Central memory CD8-positive, alpha-beta T cell (primary cell): ENCODE measurements around the gene NHLRC4.

Experiments
- ATAC-seq: fragments of 150-1000 bp; cut with Tn5 transposase; replicated peaks from 2 replicates; pipeline ENCODE4 v1.10.0; 2022; ENCODE audit warnings: mild to moderate bottlenecking, moderate FRiP score, moderate number of reproducible peaks; ENCODE audit not compliant: poor library complexity, severe bottlenecking; ENCODE audit errors: extremely low read depth
- DNase-seq, 2 donors: peaks; one replicate each; pipeline ENCODE4 v3.0.0; 2021; ENCODE audit warnings: low spot score in 2 of 2
- H3K27ac Mint-ChIP-seq: one replicate; pipeline ENCODE4 v1.8.0; 2022; ENCODE audit warnings: low read depth, mild to moderate bottlenecking, moderate library complexity, mixed read lengths
- H3K27me3 Mint-ChIP-seq: one replicate; pipeline ENCODE4 v1.8.0; 2022; ENCODE audit warnings: mixed read lengths
- H3K36me3 Mint-ChIP-seq: one replicate; pipeline ENCODE4 v1.8.0; 2022; ENCODE audit warnings: mild to moderate bottlenecking, moderate library complexity, mixed read lengths; ENCODE audit not compliant: insufficient read depth
- H3K4me1 Mint-ChIP-seq: one replicate; pipeline ENCODE4 v1.8.0; 2022; ENCODE audit warnings: mixed read lengths
- H3K4me3 Mint-ChIP-seq: one replicate; pipeline ENCODE4 v1.8.0; 2022; ENCODE audit warnings: mild to moderate bottlenecking, moderate library complexity, mixed read lengths
- H3K9me3 Mint-ChIP-seq: one replicate; pipeline ENCODE4 v1.8.0; 2022; ENCODE audit warnings: mixed read lengths

NHLRC4 gene

GRCh38 chr16:580946-581498 is 14.2 kb downstream of the NHLRC4 start:
- no peak for ATAC-seq
- DNase-seq = no peak
- Mint-ChIP-seq H3K4me3 (no peak overlapping the region), H3K36me3 (no peaks in the 10 kb centered on the region), H3K27ac (no peak overlapping the region), H3K4me1 (no peaks in the 10 kb centered on the region), H3K9me3 (no peaks in the 10 kb centered on the region), H3K27me3 (no peaks in the 10 kb centered on the region)

DNA sequence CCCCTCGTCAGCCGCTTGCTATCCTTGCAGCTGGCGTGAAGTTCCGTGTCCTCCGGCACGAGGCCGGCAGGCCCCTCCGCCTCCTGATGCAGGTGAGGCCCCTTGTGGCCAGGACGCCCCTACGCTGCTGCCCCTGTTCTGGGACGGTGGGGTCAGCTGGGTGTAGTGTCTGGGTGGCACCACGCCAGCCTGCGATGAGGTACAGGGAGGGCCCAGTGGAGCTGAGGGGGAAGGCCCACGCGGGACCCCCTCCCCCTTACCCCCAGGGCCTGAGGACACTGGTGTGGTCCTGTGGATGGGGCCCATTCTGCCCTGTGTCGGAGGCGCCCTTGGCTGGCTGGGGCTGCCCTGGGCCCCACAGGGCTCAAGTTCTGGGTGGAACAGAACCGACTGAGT is 15.4 kb downstream of the NHLRC4 start:
- H3K4me3 Mint-ChIP-seq = no peak overlapping the region
- H3K36me3 Mint-ChIP-seq = no peaks in the 10 kb centered on the region
- no peaks in the 10 kb centered on the region for H3K4me1 Mint-ChIP-seq
- no peak for DNase-seq
- H3K27ac Mint-ChIP-seq = no peak overlapping the region
- H3K27me3 Mint-ChIP-seq = no peaks in the 10 kb centered on the region
- no peak for ATAC-seq
- H3K9me3 Mint-ChIP-seq = no peaks in the 10 kb centered on the region

DNA sequence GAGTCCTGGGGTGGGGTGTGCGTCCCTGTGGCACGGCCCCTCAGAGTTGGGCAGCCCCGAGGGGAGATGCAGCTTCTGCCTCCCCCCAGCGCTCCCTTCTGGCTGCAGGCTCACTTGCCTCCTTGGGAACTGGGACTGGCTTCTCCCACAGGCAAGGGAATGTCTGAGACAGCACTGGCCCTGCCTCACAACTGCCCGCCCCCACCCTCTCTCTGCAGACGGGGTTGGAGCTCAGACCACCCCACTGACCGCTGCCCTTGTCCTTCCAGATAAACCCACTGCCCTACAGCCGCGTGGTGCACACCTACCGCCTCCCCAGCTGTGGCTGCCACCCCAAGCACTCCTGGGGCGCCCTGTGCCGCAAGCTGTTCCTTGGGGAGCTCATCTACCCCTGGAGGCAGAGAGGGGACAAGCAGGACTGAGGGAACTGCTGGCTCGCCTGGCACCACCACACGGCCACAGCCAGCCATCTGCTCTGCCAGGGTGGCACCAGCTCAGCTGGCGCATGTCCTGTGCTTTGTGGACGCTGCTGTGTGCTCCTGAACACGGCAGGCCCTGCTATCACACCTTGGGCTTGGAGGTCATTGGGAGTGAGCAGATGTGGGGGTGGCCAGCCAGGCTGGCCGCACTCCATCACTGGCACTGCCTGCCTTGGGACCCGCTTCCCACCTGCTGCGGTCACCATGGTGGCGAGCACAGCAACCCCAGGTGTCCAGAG is 16.0 kb downstream of the NHLRC4 start:
- no peak overlapping the region for H3K4me3 Mint-ChIP-seq
- no peak for ATAC-seq
- no peaks in the 10 kb centered on the region for H3K27me3 Mint-ChIP-seq
- H3K9me3 Mint-ChIP-seq = no peaks in the 10 kb centered on the region
- H3K4me1 Mint-ChIP-seq = no peaks in the 10 kb centered on the region
- H3K27ac Mint-ChIP-seq = no peak overlapping the region
- peaks cover 2% of the 10 kb centered on the region for H3K36me3 Mint-ChIP-seq
- DNase-seq = no peak

GRCh38 chr16:583470-583814 is 16.6 kb downstream of the NHLRC4 start:
- H3K4me3 Mint-ChIP-seq = no peak overlapping the region

GRCh38 chr16:583815-584591 is 17.2 kb downstream of the NHLRC4 start:
- H3K4me3 Mint-ChIP-seq = no peak overlapping the region
- ATAC-seq (no peak), DNase-seq (no peak)
- H3K36me3 Mint-ChIP-seq = peaks cover 9% of the 10 kb centered on the region
- no peaks in the 10 kb centered on the region for H3K27me3 Mint-ChIP-seq
- H3K27ac Mint-ChIP-seq = no peak overlapping the region
- peaks cover 7% of the 10 kb centered on the region for H3K4me1 Mint-ChIP-seq
- no peaks in the 10 kb centered on the region for H3K9me3 Mint-ChIP-seq

More at GRCh38 chr16:583470-583814, 16.6 kb downstream of the NHLRC4 start:
- Mint-ChIP-seq H3K27me3 (no peaks in the 10 kb centered on the region), H3K36me3 (peaks cover 6% of the 10 kb centered on the region), H3K27ac (no peak overlapping the region), H3K9me3 (no peaks in the 10 kb centered on the region), H3K4me1 (peaks cover 5% of the 10 kb centered on the region)
- ATAC-seq (no peak), DNase-seq (no peak)

DNA sequence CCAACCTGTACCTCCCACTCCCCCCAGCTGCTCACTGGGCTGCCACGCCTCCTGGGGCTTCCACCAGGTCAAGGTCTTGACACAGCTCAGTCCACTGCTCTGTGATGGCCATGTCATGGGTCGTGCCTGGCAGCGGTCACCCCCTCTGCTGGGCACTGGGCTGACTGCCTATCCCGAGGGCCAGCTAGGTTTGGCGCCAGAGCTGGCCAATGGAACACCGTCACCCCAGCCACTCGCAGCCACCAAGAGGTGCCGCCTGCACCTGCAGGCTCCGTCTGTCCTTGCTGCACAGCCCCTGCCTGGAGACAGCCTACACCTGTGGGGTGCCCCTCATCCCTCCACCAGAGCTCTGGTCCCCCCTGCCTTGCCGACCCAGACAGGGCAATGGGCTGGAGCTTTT is 18.5 kb downstream of the NHLRC4 start:
- no peak overlapping the region for H3K4me3 Mint-ChIP-seq
- H3K9me3 Mint-ChIP-seq = no peaks in the 10 kb centered on the region
- H3K36me3 Mint-ChIP-seq = peaks cover 16% of the 10 kb centered on the region
- peaks cover 7% of the 10 kb centered on the region for H3K4me1 Mint-ChIP-seq
- H3K27me3 Mint-ChIP-seq = no peaks in the 10 kb centered on the region
- ATAC-seq = no peak
- H3K27ac Mint-ChIP-seq = no peak overlapping the region
- DNase-seq = no peak

- ATAC-seq = no peak
- Mint-ChIP-seq H3K27ac (no peak overlapping the region), H3K27me3 (no peaks in the 10 kb centered on the region), H3K4me1 (peaks cover 15% of the 10 kb centered on the region), H3K9me3 (no peaks in the 10 kb centered on the region), H3K4me3 (no peak overlapping the region), H3K36me3 (peaks cover 18% of the 10 kb centered on the region)
- no peak for DNase-seq
Measured at GRCh38 chr16:586047-586644, 19.3 kb downstream of the NHLRC4 start.

DNA sequence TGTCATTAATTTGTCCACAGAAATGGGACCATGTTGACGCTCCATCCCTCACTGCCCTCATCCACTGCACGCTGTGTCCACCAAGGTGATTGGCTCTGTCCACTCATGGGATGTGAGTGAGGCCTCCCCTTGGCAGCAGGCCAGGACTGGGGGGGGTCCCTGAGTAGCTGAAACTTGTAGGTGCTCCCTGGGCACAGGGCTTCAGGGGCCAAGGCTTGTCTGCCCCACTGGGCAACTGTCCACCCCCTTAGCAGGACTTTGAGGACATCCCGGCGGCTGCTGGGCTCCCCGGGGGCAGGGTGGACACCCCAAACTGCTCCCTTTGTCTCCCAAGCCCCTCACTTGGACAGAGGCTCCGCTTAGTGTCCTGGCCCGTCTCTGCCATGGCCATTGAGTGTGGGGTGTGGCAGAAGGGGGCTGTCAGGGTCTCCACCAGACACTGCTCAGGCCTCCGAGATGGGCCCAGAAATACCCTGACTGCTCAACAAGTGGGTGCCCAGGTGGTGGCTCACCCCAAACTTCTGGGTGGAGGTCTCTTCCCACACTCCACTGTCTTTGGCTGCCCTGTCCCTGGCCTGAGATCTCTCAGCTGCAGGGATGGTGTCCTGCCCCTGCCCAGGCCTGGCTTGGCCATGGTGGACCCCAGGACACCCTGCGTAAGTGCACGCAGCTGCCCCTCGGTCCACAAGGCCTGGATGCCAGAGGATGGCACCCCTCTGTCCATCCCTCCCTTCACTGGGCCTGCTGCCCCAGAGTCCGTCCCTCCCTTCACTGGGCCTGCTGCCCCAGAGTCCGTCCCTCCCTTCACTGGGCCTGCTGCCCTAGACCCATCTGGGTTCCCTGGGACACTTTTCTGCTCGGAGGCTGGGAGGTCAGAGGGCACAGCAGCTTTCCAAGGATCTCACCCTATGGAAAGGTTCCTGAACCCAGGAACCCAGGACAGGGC is 20.1 kb downstream of the NHLRC4 start:
- ATAC-seq = no peak
- H3K4me1 Mint-ChIP-seq = peaks cover 19% of the 10 kb centered on the region

GRCh38 chr16:588639-588888 is 21.8 kb downstream of the NHLRC4 start:
- Mint-ChIP-seq H3K4me1 (peaks cover 33% of the 10 kb centered on the region), H3K36me3 (peaks cover 19% of the 10 kb centered on the region), H3K4me3 (peak overlapping the region; percentile 90), H3K9me3 (no peaks in the 10 kb centered on the region), H3K27me3 (no peaks in the 10 kb centered on the region), H3K27ac (peak overlapping the region; percentile 92)
- DNase-seq (peak in 1 of 2 donors; percentile 56), ATAC-seq (peak; percentile 30)

More for the DNA sequence above, 20.1 kb downstream of the NHLRC4 start:
- no peak overlapping the region for H3K27ac Mint-ChIP-seq
- H3K27me3 Mint-ChIP-seq = no peaks in the 10 kb centered on the region
- H3K9me3 Mint-ChIP-seq = no peaks in the 10 kb centered on the region
- H3K4me3 Mint-ChIP-seq = peak overlapping the region; percentile 50
- no peak for DNase-seq
- H3K36me3 Mint-ChIP-seq = peaks cover 19% of the 10 kb centered on the region

DNA sequence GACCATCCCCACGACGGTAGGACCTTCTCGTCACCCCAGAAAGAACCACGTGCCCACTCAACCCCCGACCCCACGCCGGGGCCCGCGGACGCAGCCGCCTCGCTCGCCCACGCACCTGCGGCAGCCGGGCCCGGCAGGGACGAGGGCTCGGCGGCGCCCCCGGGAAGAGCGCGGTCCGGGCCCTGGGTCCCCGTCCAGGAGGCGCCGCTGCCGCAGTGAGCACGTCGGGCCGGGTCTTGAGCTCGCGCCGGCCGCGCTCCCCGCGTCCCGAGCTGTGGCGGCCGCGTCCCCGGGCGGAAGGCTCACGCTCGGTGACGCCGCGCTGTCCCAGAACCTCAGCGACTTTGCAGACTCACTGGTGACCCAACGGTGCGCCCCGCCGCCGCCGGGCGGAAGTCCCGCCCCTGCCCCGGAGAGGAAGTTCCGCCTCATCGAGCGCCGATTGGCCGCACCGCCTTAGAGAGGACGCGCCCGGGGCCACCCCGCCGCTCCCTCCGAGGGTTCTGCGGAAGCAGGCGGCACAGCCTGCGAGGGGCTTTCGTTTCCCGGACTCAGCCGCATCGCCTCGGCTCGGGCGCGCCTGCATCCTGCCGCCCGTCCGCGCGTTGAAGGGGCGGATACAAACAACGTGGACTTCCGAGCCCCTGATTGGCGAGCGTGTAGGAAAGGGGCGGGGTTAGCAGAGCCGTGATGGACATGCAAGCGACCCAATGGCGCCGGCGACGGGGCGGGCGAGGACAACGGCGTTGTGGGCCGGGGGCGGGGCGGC is 22.3 kb downstream of the NHLRC4 start:
- ATAC-seq = peak; percentile 70
- H3K27ac Mint-ChIP-seq = peak overlapping the region; percentile 92
- no peaks in the 10 kb centered on the region for H3K27me3 Mint-ChIP-seq
- peaks cover 21% of the 10 kb centered on the region for H3K36me3 Mint-ChIP-seq
- peaks cover 36% of the 10 kb centered on the region for H3K4me1 Mint-ChIP-seq
- H3K9me3 Mint-ChIP-seq = no peaks in the 10 kb centered on the region
- H3K4me3 Mint-ChIP-seq = peak overlapping the region; percentile 90
- DNase-seq = peak; percentile 99

- Mint-ChIP-seq H3K4me1 (peaks cover 42% of the 10 kb centered on the region), H3K36me3 (peaks cover 25% of the 10 kb centered on the region), H3K9me3 (no peaks in the 10 kb centered on the region), H3K27me3 (no peaks in the 10 kb centered on the region), H3K4me3 (peak within 1 kb of the TSS; percentile 90), H3K27ac (peak within 1 kb of the TSS; percentile 92)
- DNase-seq (peak; percentile 98 to 99), ATAC-seq (peak; percentile 86)
Measured at GRCh38 chr16:589658-590187, 22.9 kb downstream of the NHLRC4 start, which contains the start of gene RAB40C. TSS of gene RAB40C (plus strand) at chr16:590066. CDS start at chr16:590292, 226 bp downstream.
